Testis (tissue), 5 donors: ENCODE measurements around the gene AKAP8L. TPM values are rescaled to one million over a fixed set of nuclear protein-coding genes. Genes with fewer than 3 reads are reported as not detected.

Experiments used
- DNase-seq: peaks from one replicate; pipeline ENCODE4 v3.0.0-alpha.2; 2019
- H3K27ac ChIP-seq, 2 donors: fragments of 200-600 bp; sonication (generic); one replicate each; pipeline ENCODE4 v1.5.1; 2019
- H3K27me3 ChIP-seq: fragments of 200-600 bp; sonication (generic); one replicate; pipeline ENCODE4 v1.5.1; 2019
- H3K36me3 ChIP-seq: fragments of 200-600 bp; sonication (generic); one replicate; pipeline ENCODE4 v1.5.1; 2017; ENCODE audit warnings: low read depth; ENCODE audit errors: missing control alignments
- H3K4me1 ChIP-seq: fragments of 200-600 bp; sonication (generic); one replicate; pipeline ENCODE4 v1.5.1; 2019
- H3K4me3 ChIP-seq, 2 donors: fragments of 200-600 bp; sonication (generic); one replicate each; pipeline ENCODE4 v1.5.1; 2017 to 2019
- H3K9me3 ChIP-seq: fragments of 200-600 bp; sonication (generic); one replicate; pipeline ENCODE4 v1.5.1; 2017
- CTCF ChIP-seq, 3 experiments: fragments of 450-650 bp in 2 of 3; fragments of 200-600 bp in 1 of 3; sonication (generic) in 1 of 3; IDR thresholded peaks; one replicate each; pipeline ENCODE4 v1.5.1; 2016 to 2019; ENCODE audit warnings: antibody characterized with exemption in 3 of 3, mild to moderate bottlenecking in 2 of 3, moderate library complexity in 1 of 3
- POLR2A ChIP-seq: fragments of 450-650 bp; IDR thresholded peaks from one replicate; pipeline ENCODE4 v1.6.1; 2017; ENCODE audit warnings: antibody characterized with exemption, mild to moderate bottlenecking, moderate library complexity
- WGBS, 2 donors: methylation state at CpG; one replicate each; pipeline ENCODE4 v1.1.5; 2018; 5-methylcytosine and 5-hydroxymethylcytosine counted together
- intact Hi-C: fragments of 100-400 bp; cut with DNase I; formaldehyde crosslinking; loops from one replicate; pipeline ENCODE4 v1.15.1; 2023; ENCODE audit warnings: low total_unique reads
- long read RNA-seq, 2 donors: transcript quantifications; one replicate each; lab custom pipeline, GENCODE V29; 2026
- polyA plus RNA-seq: library from polyadenylated mRNA; stranded (reverse); fragments of 350-450 nt; fragmentation: Illumina TruSeq; extraction: RNeasy Lipid Tissue Mini Kit (QIAGEN cat#74804); gene quantifications from one replicate; pipeline ENCODE4 v1.2.3, GENCODE V29; 2014; ENCODE audit warnings: low read depth, low replicate concordance; ENCODE audit not compliant: insufficient read depth
- total RNA-seq, 2 donors: library from RNA; depleted of rRNA; stranded (reverse); fragments of >200 nt; gene quantifications; one replicate each; pipeline ENCODE4 v1.2.3, GENCODE V29; 2016

Gene AKAP8L
- 100 to 1,000 TPM; 334 to 399 TPM for total RNA-seq
- 131 TPM for polyA plus RNA-seq
- long read RNA-seq, donor 1, transcript AKAP8L-201 (14 exons, 2,146 nt), result major isoform, 13 of 28 reads
- long read RNA-seq, donor 1, partial matches to known transcripts, result 6 of 28 reads
- long read RNA-seq, donor 1, other reads (novel, unspliced or antisense), result 0 of 28 reads
- long read RNA-seq, donor 2, transcript AKAP8L-201 (14 exons, 2,146 nt), result major isoform, 9 of 19 reads
- long read RNA-seq, donor 2, partial matches to known transcripts, result 5 of 19 reads
- long read RNA-seq, donor 2, other reads (novel, unspliced or antisense), result 0 of 19 reads

- H3K36me3 ChIP-seq, result no peaks in the 10 kb centered on the region
- H3K27ac ChIP-seq, result peak within 1 kb of the TSS; percentile 86 to 89
- WGBS, 2 donors, result 0% methylated on average over 25 to 56 of the region's 61 CpGs
- TF ChIP-seq POLR2A, result peak; percentile 59
- peak; percentile 34 to 68 (median 55) for TF ChIP-seq CTCF (IDR thresholded peaks at IDR 0.05)
- H3K27me3 ChIP-seq, result no peaks in the 10 kb centered on the region
- H3K9me3 ChIP-seq, result no peaks in the 10 kb centered on the region
- H3K4me1 ChIP-seq, result peaks cover 12% of the 10 kb centered on the region
- intact Hi-C loops, result no loop called here
- peak within 1 kb of the TSS; percentile 98 for H3K4me3 ChIP-seq
- peak; percentile 100 for DNase-seq
Observed at GRCh38 chr19:15418579-15419412, at the start of gene AKAP8L. Gene AKAP8L (minus strand): TSS chr19:15418988. CDS start chr19:15418923, 65 bp downstream.

- no peak for TF ChIP-seq CTCF (IDR thresholded peaks at IDR 0.05)
- no peak for TF ChIP-seq POLR2A
- intact Hi-C loops, result no loop called here
- no peaks in the 10 kb centered on the region for H3K36me3 ChIP-seq
- 77 to 82% methylated on average over 6 of the region's 6 CpGs for WGBS, 2 donors
- no peaks in the 10 kb centered on the region for H3K9me3 ChIP-seq
- DNase-seq, result no peak
- H3K27me3 ChIP-seq, result no peaks in the 10 kb centered on the region
- H3K4me1 ChIP-seq, result no peaks in the 10 kb centered on the region
- H3K27ac ChIP-seq, result no peak overlapping the region
- H3K4me3 ChIP-seq, result no peak overlapping the region
Observed at GRCh38 chr19:15467734-15468214, 49.0 kb upstream of the AKAP8L start.

GRCh38 chr19:15466851-15467733 lies 48.3 kb upstream of the AKAP8L start:
- TF ChIP-seq POLR2A (no peak), CTCF (IDR thresholded peaks at IDR 0.05) (no peak)
- intact Hi-C loops, result no loop called here
- no peaks in the 10 kb centered on the region for H3K4me1 ChIP-seq
- H3K36me3 ChIP-seq, result no peaks in the 10 kb centered on the region
- H3K9me3 ChIP-seq, result no peaks in the 10 kb centered on the region
- 57 to 67% methylated on average over 8 of the region's 8 CpGs for WGBS, 2 donors
- H3K27ac ChIP-seq, result no peak overlapping the region
- no peak overlapping the region for H3K4me3 ChIP-seq
- no peak for DNase-seq
- no peaks in the 10 kb centered on the region for H3K27me3 ChIP-seq

DNA sequence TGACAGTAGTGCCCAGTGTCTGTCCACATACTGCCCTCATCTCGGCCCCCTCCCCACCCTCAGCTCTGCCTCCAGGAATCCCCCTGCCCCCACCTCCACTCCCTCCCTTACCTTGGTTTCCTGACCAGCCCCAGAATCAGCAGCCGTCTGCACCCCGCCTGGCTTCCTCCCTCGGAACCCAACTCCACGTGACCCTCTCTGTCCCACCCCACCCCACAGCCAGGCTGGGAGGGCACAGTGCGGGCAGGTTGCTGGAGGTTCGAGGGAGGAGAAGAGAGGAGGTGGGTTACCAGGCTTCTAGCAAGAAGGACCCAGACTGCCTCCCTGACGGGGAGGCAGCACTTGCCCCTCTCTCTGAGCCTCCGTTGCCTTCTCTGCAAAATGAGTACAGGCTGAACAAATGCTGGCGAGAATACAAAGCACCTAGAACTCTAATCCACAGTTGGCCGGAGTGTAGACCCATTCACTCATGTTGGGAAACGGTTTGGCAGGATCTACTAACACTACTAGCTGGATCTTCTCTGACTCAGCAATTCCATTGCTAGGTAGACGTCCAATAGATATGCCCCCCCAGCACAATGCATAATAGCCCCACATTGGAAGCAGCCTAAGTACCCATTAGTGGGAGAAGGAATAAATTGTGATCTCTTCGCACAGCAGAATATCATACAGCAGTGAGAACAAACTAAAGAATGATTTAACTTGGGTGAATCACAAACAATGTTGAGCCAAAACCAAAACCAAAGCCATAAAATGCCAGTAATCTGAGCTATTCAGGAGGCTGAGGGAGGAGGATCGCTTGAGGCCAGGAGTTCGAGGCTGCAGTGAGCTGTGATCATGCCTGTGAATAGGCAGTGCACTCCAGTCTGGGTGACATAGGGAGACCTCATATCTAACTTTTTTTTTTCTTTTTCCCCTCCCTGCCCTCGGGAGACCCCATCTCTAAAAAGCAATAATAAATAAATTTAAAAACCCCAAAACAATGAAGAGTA lies 45.9 kb upstream of the AKAP8L start, which contains the start of gene RASAL3:
RASAL3 (minus strand) TSS at position 151 of the 992 bp plus-strand sequence. CDS start 186 bp downstream, outside the sequence.
- Histone ChIP-seq H3K36me3 (no peaks in the 10 kb centered on the region), H3K9me3 (no peaks in the 10 kb centered on the region), H3K27me3 (no peaks in the 10 kb centered on the region), H3K27ac (no peak within 1 kb of the TSS), H3K4me1 (no peaks in the 10 kb centered on the region), H3K4me3 (peak within 1 kb of the TSS in 1 of 2 donors; percentile 38)
- WGBS, 2 donors, result 32 to 36% methylated on average over 16 to 17 of the region's 17 CpGs
- no peak for TF ChIP-seq CTCF (IDR thresholded peaks at IDR 0.05)
- no peak for DNase-seq
- intact Hi-C loops, result no loop called here
